Naive thymus-derived CD4-positive, alpha-beta T cell (primary cell): ENCODE data around the gene PDE6B. TPM values are rescaled to one million over a fixed set of nuclear protein-coding genes. Genes with fewer than 3 reads are reported as not detected.

Source experiments
- ATAC-seq: fragments of 150-1000 bp; cut with Tn5 transposase; 2 replicates; pipeline ENCODE4 v1.10.0; 2021; ENCODE audit warnings: mild to moderate bottlenecking, moderate library complexity
- CTCF ChIA-PET: fragments of 350-600 bp; sonication (Branson Sonifier 250); formaldehyde crosslinking; loops from one replicate; lab custom pipeline; 2021; ENCODE audit warnings: antibody characterized with exemption; lab: Charles Lee
- POLR2A ChIA-PET: fragments of 350-600 bp; sonication (Branson Sonifier 250); formaldehyde crosslinking; loops from one replicate; lab custom pipeline; 2021; ENCODE audit warnings: antibody characterized with exemption, inconsistent platforms; lab: Charles Lee
- DNase-seq, 9 donors: peaks; one replicate each; pipeline versions ENCODE4 v3.0.0 to v3.0.0-alpha.2; 2020 to 2022; ENCODE audit warnings: mixed read lengths in 1 of 9
- H3K27ac ChIP-seq: one replicate; pipeline ENCODE4 v1.7.0; 2013; ENCODE audit warnings: mild to moderate bottlenecking, low read depth, low read length, moderate library complexity
- H3K27me3 ChIP-seq, 2 donors: one replicate each; pipeline ENCODE4 v1.7.0; 2013; ENCODE audit warnings: low read length in 2 of 2, mild to moderate bottlenecking in 2 of 2, moderate library complexity in 2 of 2; ENCODE audit not compliant: control insufficient read depth in 2 of 2, insufficient read depth in 2 of 2
- H3K36me3 ChIP-seq, 3 experiments: 1 replicate in 2 of 3; 2 replicates in 1 of 3; pipeline ENCODE4 v1.7.0; 2013; ENCODE audit warnings: low read length in 3 of 3, mild to moderate bottlenecking in 3 of 3, moderate library complexity in 1 of 3; ENCODE audit not compliant: insufficient read depth in 3 of 3, control insufficient read depth in 2 of 3
- H3K4me1 ChIP-seq, 2 donors: one replicate each; pipeline ENCODE4 v1.7.0; 2013; ENCODE audit warnings: low read length in 2 of 2, mild to moderate bottlenecking in 2 of 2, moderate library complexity in 1 of 2; ENCODE audit not compliant: control insufficient read depth in 2 of 2, insufficient read depth in 2 of 2
- H3K4me3 ChIP-seq: 2 replicates; pipeline ENCODE4 v1.7.0; 2013; ENCODE audit warnings: mild to moderate bottlenecking, low read length
- H3K9me3 ChIP-seq, 3 experiments: 1 replicate in 2 of 3; 2 replicates in 1 of 3; pipeline ENCODE4 v1.7.0; 2013; ENCODE audit warnings: low read length in 3 of 3; ENCODE audit not compliant: control insufficient read depth in 2 of 3
- H3K27ac Mint-ChIP-seq, 9 donors: one replicate each; pipeline ENCODE4 v1.8.0; 2020 to 2022; ENCODE audit warnings: mixed read lengths in 9 of 9, mild to moderate bottlenecking in 8 of 9, moderate library complexity in 5 of 9, inconsistent platforms in 2 of 9
- H3K27me3 Mint-ChIP-seq, 5 donors: one replicate each; pipeline ENCODE4 v1.8.0; 2021 to 2022; ENCODE audit warnings: mixed read lengths in 5 of 5, mild to moderate bottlenecking in 1 of 5
- H3K36me3 Mint-ChIP-seq, 5 donors: one replicate each; pipeline ENCODE4 v1.8.0; 2020 to 2022; ENCODE audit warnings: mixed read lengths in 5 of 5, mild to moderate bottlenecking in 3 of 5, inconsistent platforms in 1 of 5
- H3K4me1 Mint-ChIP-seq, 7 donors: one replicate each; pipeline ENCODE4 v1.8.0; 2020 to 2022; ENCODE audit warnings: mixed read lengths in 7 of 7, mild to moderate bottlenecking in 3 of 7, inconsistent platforms in 1 of 7
- H3K4me3 Mint-ChIP-seq, 10 donors: one replicate each; pipeline ENCODE4 v1.8.0; 2020 to 2022; ENCODE audit warnings: mild to moderate bottlenecking in 10 of 10, mixed read lengths in 10 of 10, moderate library complexity in 6 of 10, inconsistent platforms in 2 of 10
- H3K9me3 Mint-ChIP-seq, 11 donors: one replicate each; pipeline ENCODE4 v1.8.0; 2020 to 2022; ENCODE audit warnings: mixed read lengths in 11 of 11, mild to moderate bottlenecking in 4 of 11, inconsistent platforms in 1 of 11, moderate library complexity in 1 of 11
- intact Hi-C, 2 donors: fragments of 100-400 bp; cut with micrococcal nuclease; formaldehyde crosslinking; loops; one replicate each; pipeline ENCODE4 v1.15.1; 2023
- polyA plus RNA-seq, 2 donors: library from polyadenylated mRNA; unstranded; fragments of 300-500 nt; fragmentation: Illumina TruSeq; gene quantifications; one replicate each; pipeline ENCODE4 v1.2.3, GENCODE V29; 2021
- total RNA-seq, 6 experiments: library from RNA in 5 of 6; stranded (reverse) in 5 of 6; gene quantifications; 1 replicate in 5 of 6; 2 replicates in 1 of 6; pipeline ENCODE4 v1.2.3 and lab custom pipeline; 2021 to 2026

The PDE6B gene
- total and polyA plus RNA-seq, 7 experiments from 2014 or later, result 13.7 to 28.3 (median 19.8) TPM

DNA sequence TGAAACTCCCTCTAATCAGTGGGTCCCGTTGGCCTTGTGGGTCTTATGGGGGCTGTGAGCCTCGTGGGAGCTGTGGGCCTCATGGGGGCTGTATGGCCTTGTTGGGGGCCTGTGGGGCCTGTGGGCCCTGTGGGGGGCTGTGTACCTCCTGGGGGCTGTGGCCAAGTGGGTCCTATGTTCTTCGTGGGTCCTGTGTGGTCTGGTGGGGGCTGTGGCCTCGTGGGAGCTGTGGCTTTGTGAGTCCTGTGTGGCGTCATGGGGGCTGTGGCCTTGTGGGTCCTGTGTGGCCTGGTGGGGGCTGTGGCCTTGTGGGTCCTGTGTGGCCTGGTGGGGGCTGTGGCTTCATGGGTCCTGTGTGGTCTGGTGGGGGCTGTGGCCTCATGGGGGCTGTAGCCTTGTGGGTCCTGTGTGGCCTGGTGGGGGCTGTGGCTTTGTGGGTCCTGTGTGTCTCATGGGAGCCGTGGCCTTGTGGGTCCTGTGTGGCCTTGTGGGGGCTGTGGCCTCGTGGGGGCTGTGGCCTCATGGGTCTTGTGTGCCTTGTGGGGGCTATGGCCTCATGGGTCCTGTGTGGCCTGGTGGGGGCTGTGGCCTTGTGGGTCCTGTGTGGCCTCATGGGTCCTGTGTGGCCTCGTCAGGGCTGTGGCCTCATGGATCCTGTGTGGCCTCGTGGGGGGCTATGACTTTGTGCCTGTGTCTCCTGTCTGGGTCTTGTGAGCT, 87.7 kb downstream of the PDE6B start:
- intact Hi-C loops, result no loop called here
- H3K27me3 ChIP-seq, result no peaks in the 10 kb centered on the region
- CTCF ChIA-PET, result no interaction called here
- no peaks in the 10 kb centered on the region for H3K9me3 Mint-ChIP-seq
- peaks cover 26 to 57% (median 36%) of the 10 kb centered on the region in 7 donors for H3K4me1 Mint-ChIP-seq
- H3K27ac ChIP-seq, result no peak overlapping the region
- H3K4me3 ChIP-seq, result no peak overlapping the region
- DNase-seq (no peak), ATAC-seq (no peak)
- POLR2A ChIA-PET, result interaction anchor here (0.6 kb wide), 1 partner anchor 38 kb away, joined by 3 read pairs; no protein-coding TSS in a partner anchor
- H3K4me3 Mint-ChIP-seq, result no peak overlapping the region
- H3K36me3 Mint-ChIP-seq, result peaks cover 0 to 11% (median 0%) of the 10 kb centered on the region in 5 donors
- H3K36me3 ChIP-seq, result no peaks in the 10 kb centered on the region
- H3K27me3 Mint-ChIP-seq, result no peaks in the 10 kb centered on the region
- no peaks in the 10 kb centered on the region for H3K9me3 ChIP-seq
- H3K4me1 ChIP-seq, result peaks cover 0 to 6% of the 10 kb centered on the region in 2 donors
- H3K27ac Mint-ChIP-seq, result no peak overlapping the region

- intact Hi-C loops, result no loop called here
- no peak overlapping the region for H3K4me3 Mint-ChIP-seq
- H3K9me3 Mint-ChIP-seq, result no peaks in the 10 kb centered on the region
- no peaks in the 10 kb centered on the region for H3K36me3 ChIP-seq
- POLR2A ChIA-PET, result no interaction called here
- H3K4me1 ChIP-seq, result no peaks in the 10 kb centered on the region
- H3K4me1 Mint-ChIP-seq, result peaks cover 20 to 47% (median 30%) of the 10 kb centered on the region in 7 donors
- no peak overlapping the region for H3K4me3 ChIP-seq
- H3K27me3 ChIP-seq, result no peaks in the 10 kb centered on the region
- no peaks in the 10 kb centered on the region for H3K9me3 ChIP-seq
- no peak overlapping the region for H3K27ac ChIP-seq
- CTCF ChIA-PET, result no interaction called here
- ATAC-seq (no peak), DNase-seq (no peak)
- H3K27ac Mint-ChIP-seq, result peak overlapping the region in 1 of 9 donors; percentile 36
- H3K27me3 Mint-ChIP-seq, result no peaks in the 10 kb centered on the region
- peaks cover 0 to 5% (median 0%) of the 10 kb centered on the region in 5 donors for H3K36me3 Mint-ChIP-seq
These were observed 88.7 kb downstream of the PDE6B start for GRCh38 chr4:714087-714486.

GRCh38 chr4:717601-718320, 92.4 kb downstream of the PDE6B start:
- Histone ChIP-seq H3K27me3 (no peaks in the 10 kb centered on the region), H3K4me1 (no peaks in the 10 kb centered on the region), H3K4me3 (no peak overlapping the region), H3K36me3 (peaks cover 0 to 16% (median 0%) of the 10 kb centered on the region in 3 experiments), H3K27ac (no peak overlapping the region), H3K9me3 (no peaks in the 10 kb centered on the region)
- peaks cover 9 to 33% (median 18%) of the 10 kb centered on the region in 7 donors for H3K4me1 Mint-ChIP-seq
- ATAC-seq (peak; percentile 26), DNase-seq (no peak)
- H3K9me3 Mint-ChIP-seq, result peaks cover 0 to 3% (median 0%) of the 10 kb centered on the region in 11 donors
- ChIA-PET CTCF (no interaction called here), POLR2A (no interaction called here)
- peak overlapping the region in 3 of 9 donors; percentile 46 to 75 (median 62) for H3K27ac Mint-ChIP-seq
- intact Hi-C loops, result no loop called here
- no peak overlapping the region for H3K4me3 Mint-ChIP-seq
- peaks cover 0 to 26% (median 9%) of the 10 kb centered on the region in 5 donors for H3K36me3 Mint-ChIP-seq
- no peaks in the 10 kb centered on the region for H3K27me3 Mint-ChIP-seq

- POLR2A ChIA-PET, result interaction anchor here (1.1 kb wide), 1 partner anchor 292 kb away, joined by 4 read pairs; no protein-coding TSS in a partner anchor
- CTCF ChIA-PET, result no interaction called here
- no peak overlapping the region for H3K4me3 Mint-ChIP-seq
These were observed 93.1 kb downstream of the PDE6B start for GRCh38 chr4:718460-718859.

More at GRCh38 chr4:718460-718859, 93.1 kb downstream of the PDE6B start:
- intact Hi-C loops, result no loop called here
- Histone ChIP-seq H3K4me3 (no peak overlapping the region), H3K27ac (no peak overlapping the region), H3K36me3 (peaks cover 0 to 16% (median 0%) of the 10 kb centered on the region in 3 experiments), H3K9me3 (no peaks in the 10 kb centered on the region), H3K4me1 (no peaks in the 10 kb centered on the region), H3K27me3 (no peaks in the 10 kb centered on the region)
- no peak for DNase-seq
- Mint-ChIP-seq H3K9me3 (peaks cover 0 to 3% (median 0%) of the 10 kb centered on the region in 11 donors), H3K4me1 (peaks cover 9 to 31% (median 18%) of the 10 kb centered on the region in 7 donors), H3K27me3 (no peaks in the 10 kb centered on the region), H3K27ac (peak overlapping the region in 1 of 9 donors; percentile 10), H3K36me3 (peaks cover 0 to 32% (median 9%) of the 10 kb centered on the region in 5 donors)
- ATAC-seq, result no peak

Other genes with a start within 250 kb of the PDE6B start
- gene ZNF721, start 126.4 kb upstream of the PDE6B start, total RNA-seq, result 10 to 100 TPM; 34.0 to 81.5 (median 42.1) TPM
- 10 to 100 TPM; 48.9 to 50.2 TPM for gene ZNF721, start 126.4 kb upstream of the PDE6B start, polyA plus RNA-seq
- gene PIGG, start 126.4 kb upstream of the PDE6B start, total RNA-seq, result 100 to 1,000 TPM in 2 of 5 experiments, 10 to 100 TPM in 3; 74.1 to 122 (median 97.6) TPM
- gene PIGG, start 126.4 kb upstream of the PDE6B start, polyA plus RNA-seq, result 10 to 100 TPM; 20.8 to 29.4 TPM
- gene TMEM271, start 49.3 kb upstream of the PDE6B start, total RNA-seq, result not detected
- gene TMEM271, start 49.3 kb upstream of the PDE6B start, polyA plus RNA-seq, result not detected
- gene ATP5ME, start 48.7 kb downstream of the PDE6B start, total RNA-seq, result 100 to 1,000 TPM; 115 to 183 (median 123) TPM
- gene ATP5ME, start 48.7 kb downstream of the PDE6B start, polyA plus RNA-seq, result 100 to 1,000 TPM; 306 to 404 TPM
- gene MYL5, start 49.0 kb downstream of the PDE6B start, total RNA-seq, result 10 to 100 TPM; 19.9 to 32.7 (median 23.8) TPM
- gene MYL5, start 49.0 kb downstream of the PDE6B start, polyA plus RNA-seq, result 1 to 10 TPM; 5.8 to 7.1 TPM
- 1 to 10 TPM in 2 of 5 experiments, under 1 TPM in 3; 0.80 to 9.4 (median 0.92) TPM for gene SLC49A3, start 63.6 kb downstream of the PDE6B start, total RNA-seq
- not detected for gene SLC49A3, start 63.6 kb downstream of the PDE6B start, polyA plus RNA-seq
- 10 to 100 TPM; 32.7 to 66.8 (median 42.3) TPM for gene PCGF3, start 80.3 kb downstream of the PDE6B start, total RNA-seq
- gene PCGF3, start 80.3 kb downstream of the PDE6B start, polyA plus RNA-seq, result 1 to 10 TPM; 3.8 to 5.7 TPM
- 1 to 10 TPM in 2 of 5 experiments, under 1 TPM in 2, not detected in 1; 0.22 to 1.9 (median 1.1) TPM for gene CPLX1, start 200.6 kb downstream of the PDE6B start, total RNA-seq
- gene CPLX1, start 200.6 kb downstream of the PDE6B start, polyA plus RNA-seq, result under 1 TPM; 0.17 to 0.35 TPM